Heart left ventricle (tissue), 13 donors: ENCODE data around the gene JAG1.

Experiments used
- CTCF ChIP-seq, 12 donors: fragments of 200-600 bp; sonication (generic) in 4 of 12; IDR thresholded peaks; one replicate each; pipeline versions ENCODE4 v1.5.0 to v1.8.0; 2018 to 2022; ENCODE audit warnings: antibody characterized with exemption in 12 of 12, mild to moderate bottlenecking in 5 of 12
- POLR2A ChIP-seq, 2 donors: fragments of 450-650 bp; IDR thresholded peaks; one replicate each; pipeline ENCODE4 v1.6.1; 2017; ENCODE audit warnings: antibody characterized with exemption in 2 of 2, mild to moderate bottlenecking in 2 of 2, moderate library complexity in 2 of 2
- donor health status: ischemic (EF 13 %, LVEDD 7.1; RV severe dilation, severe dysfunction).
- donor health status: DM: no; HTN: yes; CAD: no.
- donor health status: DM: no; HTN: no; CAD: no.
- donor health status: ischemic (EF 25% LVEDD 6.9; RV normal size, moderate dysfunction).
- donor health status: ischemic (EF 25% LVEDD 5.7; RV mildly dilated, moderate dysfunction).
- donor health status: ischemic (EF 35%, LVEDD 5.7; RV mildly dilated, moderate dysfunction).
- donor health status: nonischemic (EF 11% LVEDD 7.7; RV severe dilation, severe dysfunction).
- donor health status: DM: yes; HTN: yes; CAD: no.
- donor health status: PGD.
- donor health status: ischemic (EF 29% LVEDD 5.4; RV normal size, mild dysfunction).
- donor health status: nonischemic (EF 23%, LVEDD 6.1; RV moderate dilation, normal function).

GRCh38 chr20:10716855-10717254, 43.1 kb upstream of the JAG1 start:
- TF ChIP-seq CTCF (IDR thresholded peaks at IDR 0.05) (no peak), POLR2A (IDR thresholded peaks at IDR 0.05) (no peak)
